Measurements from ENCODE around the gene CAMK4. TPM values are rescaled to one million over a fixed set of nuclear protein-coding genes. Genes with fewer than 3 reads are reported as not detected.

Gene CAMK4
- total and polyA plus RNA-seq, 4 donors = 0.27 to 1.4 (median 1.2) TPM

- TF ChIP-seq EGR1 (IDR thresholded peaks at IDR 0.05; ENCODE audit: low read depth in 2 of 2) (no peak), HNF4A (conservative IDR thresholded peaks at IDR 0.05) (no peak), ATF3 (IDR thresholded peaks at IDR 0.05) (no peak), NR2F2 (IDR thresholded peaks at IDR 0.05) (no peak), TAF1 (conservative IDR thresholded peaks at IDR 0.05) (no peak)
Observed at GRCh38 chr5:111224561-111225345, 569 bp downstream of the CAMK4 start (continued).

GRCh38 chr5:111225926-111226325, 1.7 kb downstream of the CAMK4 start:
- Histone ChIP-seq H3K4me3 (ENCODE audit: low read depth in 1 of 3, low read length in 3 of 3) (no peak overlapping the region), H3K4me1 (ENCODE audit: control insufficient read depth in 4 of 4, insufficient read depth in 4 of 4, low read length in 3 of 4) (peaks cover 2 to 13% (median 9%) of the 10 kb centered on the region in 4 donors), H3K36me3 (ENCODE audit: control insufficient read depth in 4 of 4, insufficient read depth in 3 of 4, low read depth in 1 of 4, low read length in 3 of 4) (no peaks in the 10 kb centered on the region), H3K9ac (ENCODE audit: low read depth in 1 of 2, low read length in 2 of 2) (no peak overlapping the region), H3K27ac (ENCODE audit: low read depth in 1 of 2, low read length in 2 of 2) (no peak overlapping the region), H3K27me3 (ENCODE audit: control insufficient read depth in 4 of 4, insufficient read depth in 4 of 4, low read length in 3 of 4) (peaks cover 0 to 13% (median 6%) of the 10 kb centered on the region in 4 donors), H3K9me3 (ENCODE audit: control insufficient read depth in 4 of 4, low read length in 3 of 4) (no peaks in the 10 kb centered on the region)
- TF ChIP-seq NR2F2 (IDR thresholded peaks at IDR 0.05) (no peak), MAX (IDR thresholded peaks at IDR 0.05) (no peak), RXRA (IDR thresholded peaks at IDR 0.05) (no peak), ATF3 (IDR thresholded peaks at IDR 0.05) (no peak), HNF4A (conservative IDR thresholded peaks at IDR 0.05) (no peak), CTCF (IDR thresholded peaks at IDR 0.05; ENCODE audit: low read depth, low read length, missing input control) (no peak), TAF1 (conservative IDR thresholded peaks at IDR 0.05) (no peak), YY1 (IDR thresholded peaks at IDR 0.05) (no peak), EGR1 (IDR thresholded peaks at IDR 0.05; ENCODE audit: low read depth in 2 of 2) (no peak), FOXA2 (IDR thresholded peaks at IDR 0.05) (no peak), RAD21 (IDR thresholded peaks at IDR 0.05) (no peak), SP1 (IDR thresholded peaks at IDR 0.05) (no peak), ZBTB33 (IDR thresholded peaks at IDR 0.05) (no peak), FOXA1 (IDR thresholded peaks at IDR 0.05) (no peak), GABPA (IDR thresholded peaks at IDR 0.05 in 1 of 2, conservative IDR thresholded peaks at IDR 0.05 in 1 of 2) (no peak), HNF4G (IDR thresholded peaks at IDR 0.05) (no peak), JUND (IDR thresholded peaks at IDR 0.05) (no peak), REST (IDR thresholded peaks at IDR 0.05) (no peak)
- 70% methylated on average over 4 of the region's 4 CpGs for WGBS
- no peak for DNase-seq (ENCODE audit: low spot score)
